ENCODE results near the gene CUBN.
"Not testable (repeated sequence)": the region's sequence is repeated elsewhere in the genome, so short reads cannot be mapped to it uniquely, and the experiment has no call there.

GRCh38 chr10:17114878-17115444, 14.7 kb downstream of the CUBN start:
- not testable (repeated sequence) for TF ChIP-seq CTCF, POLR2A (IDR thresholded peaks at IDR 0.05)
